RPMI7951 (cell line): ENCODE results near the gene FRG1. TPM values are rescaled to one million over a fixed set of nuclear protein-coding genes. Genes with fewer than 3 reads are reported as not detected.
A peak's percentile ranks its signal among the peaks of the same experiment; 100 is the strongest.
"Not testable (repeated sequence)": the region's sequence is repeated elsewhere in the genome, so short reads cannot be mapped to it uniquely, and the experiment has no call there.

Source experiments
- DNase-seq: peaks from one replicate; pipeline ENCODE4 v3.0.0-alpha.2; 2012; ENCODE audit warnings: low read depth
- total RNA-seq: library from RNA; depleted of rRNA; stranded (reverse); fragments of >200 nt; shearing (Covaris generic); gene quantifications from 2 replicates; pipeline ENCODE4 v1.2.3, GENCODE V29; 2014; rRNA removed

Gene FRG1
- total RNA-seq = 45.2 and 58.4 TPM in 2 replicates

DNA sequence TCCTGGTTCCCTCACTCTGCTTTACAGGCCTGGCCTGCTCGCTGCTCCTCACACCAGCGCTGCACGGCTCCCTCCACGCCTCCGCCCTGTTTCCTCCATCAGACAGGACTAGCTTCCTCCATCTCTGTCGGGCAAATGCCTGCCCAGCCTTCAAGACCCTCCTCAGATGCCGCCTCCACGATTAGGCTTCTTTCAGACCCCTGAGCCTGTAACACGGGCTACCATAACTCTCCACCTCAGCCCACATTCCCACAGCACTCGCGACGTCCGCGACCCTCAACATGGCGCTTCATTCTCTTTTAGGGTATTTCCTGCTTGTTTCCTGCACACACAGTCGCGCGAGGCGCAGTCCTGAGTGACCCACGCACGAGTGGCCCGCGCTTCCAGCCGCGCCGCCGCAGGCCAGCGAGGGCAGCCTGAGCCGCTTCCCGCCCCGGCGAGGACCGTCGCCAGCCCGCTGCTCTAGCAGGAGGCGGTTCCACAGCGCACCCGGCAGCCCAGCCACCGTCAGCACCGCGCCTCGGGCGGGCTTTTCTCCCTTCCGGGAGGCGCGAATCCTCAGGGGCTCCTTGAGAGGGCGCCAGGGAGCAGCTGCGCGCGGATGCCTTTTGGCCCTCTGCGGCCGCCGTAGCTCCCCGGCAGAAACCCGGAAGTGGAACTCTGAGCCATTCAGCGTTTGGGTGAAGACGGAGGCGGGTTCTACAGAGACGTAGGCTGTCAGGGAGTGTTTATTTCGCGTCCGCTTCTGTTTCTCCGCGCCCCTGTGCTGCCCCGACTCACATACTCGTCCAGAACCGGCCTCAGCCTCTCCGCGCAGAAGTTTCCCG, at the start of gene FRG1:
TSS of gene FRG1 (plus strand) at position 695 of the 827 bp plus-strand sequence. CDS start 138 bp downstream, outside the sequence.
- peak; percentile 92 for DNase-seq

DNA sequence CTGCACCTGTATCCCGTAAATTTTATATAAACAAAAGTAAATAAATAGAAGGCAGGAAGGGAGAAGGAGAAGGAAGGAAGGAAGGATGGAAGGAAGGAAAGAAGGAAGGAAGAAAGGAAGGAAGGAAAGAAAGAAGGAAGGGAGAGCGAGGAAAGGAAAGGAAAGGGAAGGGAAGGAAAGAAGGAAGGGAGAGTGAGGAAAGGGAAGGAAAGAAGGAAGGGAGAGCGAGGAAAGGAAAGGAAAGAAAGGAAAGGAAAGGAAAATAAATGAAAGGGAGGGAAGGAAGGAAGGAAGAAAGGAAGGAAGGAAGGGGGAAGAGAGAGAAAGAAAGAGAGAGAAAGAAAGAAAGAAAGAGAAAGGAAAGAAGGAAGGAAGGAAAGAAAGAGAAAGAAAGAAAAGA, 43.0 kb upstream of the FRG1 start:
- DNase-seq = no peak

DNA sequence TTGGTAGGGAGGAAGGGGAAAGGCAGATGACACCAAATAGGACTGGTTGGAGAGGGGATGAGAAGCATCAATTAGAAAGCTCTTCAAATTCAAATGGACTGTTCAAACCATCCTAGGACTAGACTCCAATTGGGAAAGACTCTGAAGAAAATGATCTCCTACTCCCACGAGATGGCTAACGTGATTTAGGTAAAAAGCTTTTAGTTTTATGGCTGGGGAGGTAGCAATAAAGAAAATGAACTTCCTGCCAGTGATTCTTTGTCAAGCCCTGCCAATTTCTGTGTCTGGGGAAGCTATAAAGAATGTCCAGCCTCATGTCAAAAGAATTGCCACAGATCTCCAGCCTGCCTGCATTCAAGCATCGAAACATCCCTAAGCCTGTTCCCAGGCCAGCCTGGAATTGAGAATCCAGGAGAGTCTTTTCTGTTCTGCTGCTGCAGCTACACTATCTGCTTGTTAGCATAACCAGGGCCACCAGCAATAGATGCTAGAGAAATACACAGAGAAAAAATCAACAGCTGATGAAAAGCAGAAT, 41.1 kb upstream of the FRG1 start:
- DNase-seq = not testable (repeated sequence)

DNA sequence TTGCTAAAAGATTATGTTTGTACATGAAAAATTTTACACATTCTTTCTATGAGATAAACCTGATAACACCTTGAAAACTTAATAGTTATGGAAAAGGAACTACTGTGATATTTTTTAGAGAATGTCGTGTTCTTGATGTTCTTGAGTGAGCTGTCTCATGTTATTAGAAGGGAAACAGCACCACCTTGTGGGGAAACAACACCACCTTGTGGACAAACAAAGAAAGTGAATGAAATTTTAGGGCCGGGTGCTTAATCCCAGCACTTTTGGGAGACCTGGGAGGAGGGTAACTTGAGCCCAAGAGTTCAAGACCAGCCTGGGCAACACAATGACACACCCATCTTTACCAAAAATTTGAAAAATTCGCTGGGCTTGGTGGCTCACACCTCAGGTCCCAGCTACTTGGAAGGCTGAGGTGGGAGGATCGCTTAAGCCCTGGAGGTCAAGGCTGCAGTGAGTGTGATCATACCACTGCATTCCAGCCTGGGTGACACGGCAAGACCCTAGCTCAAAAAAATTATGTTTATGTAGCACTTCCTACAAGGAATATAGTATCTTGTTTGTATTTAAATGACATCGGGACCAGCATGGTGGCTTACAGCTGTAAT, 36.1 kb upstream of the FRG1 start:
- peak; percentile 60 for DNase-seq

GRCh38 chr4:189912170-189912569, 28.5 kb upstream of the FRG1 start:
- no peak for DNase-seq

GRCh38 chr4:189917161-189917891, 23.3 kb upstream of the FRG1 start:
- no peak for DNase-seq

GRCh38 chr4:189921058-189921457, 19.6 kb upstream of the FRG1 start:
- no peak for DNase-seq

DNA sequence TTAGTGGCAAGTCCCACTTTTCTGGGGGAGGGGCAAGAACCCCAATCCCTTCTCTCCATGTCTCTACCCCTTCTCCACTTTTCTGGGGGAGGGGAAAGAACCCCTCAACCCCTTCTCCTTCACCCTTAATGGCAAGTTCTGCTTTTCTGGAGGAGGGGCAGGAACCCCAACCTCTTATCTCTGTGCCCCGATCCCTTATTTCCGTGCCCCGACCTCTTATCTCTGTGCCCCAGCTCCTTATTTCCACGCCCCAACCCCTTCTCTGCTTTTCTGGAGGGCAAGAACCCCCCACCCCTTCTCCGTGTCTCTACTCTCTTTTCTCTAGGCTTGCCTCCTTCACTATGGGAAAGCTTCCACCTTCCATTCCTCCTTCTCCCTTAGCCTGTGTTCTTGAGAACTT, 13.9 kb upstream of the FRG1 start:
- DNase-seq = not testable (repeated sequence)

DNA sequence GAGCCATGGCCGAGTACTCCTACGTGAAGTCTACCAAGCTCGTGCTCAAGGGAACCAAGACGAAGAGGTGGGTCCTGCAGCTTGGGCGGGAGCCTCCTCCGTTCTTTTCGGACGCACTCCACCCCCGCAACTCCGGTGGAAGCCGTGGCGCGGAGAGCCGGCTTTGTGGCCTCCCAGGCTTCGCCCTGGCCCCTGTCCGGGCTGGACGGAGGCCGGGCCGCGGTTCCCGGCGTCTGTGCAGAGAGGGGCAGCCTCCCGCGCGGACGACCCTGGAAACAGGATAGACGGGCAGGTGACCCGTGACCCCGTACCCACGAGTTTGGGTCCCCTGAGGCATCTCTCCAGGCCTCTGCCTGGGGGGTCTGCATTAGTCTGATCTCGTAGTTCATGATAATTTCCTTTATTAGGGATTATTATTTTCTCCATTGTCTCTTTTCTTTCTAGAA, 356 bp downstream of the FRG1 start:
- DNase-seq = no peak

DNA sequence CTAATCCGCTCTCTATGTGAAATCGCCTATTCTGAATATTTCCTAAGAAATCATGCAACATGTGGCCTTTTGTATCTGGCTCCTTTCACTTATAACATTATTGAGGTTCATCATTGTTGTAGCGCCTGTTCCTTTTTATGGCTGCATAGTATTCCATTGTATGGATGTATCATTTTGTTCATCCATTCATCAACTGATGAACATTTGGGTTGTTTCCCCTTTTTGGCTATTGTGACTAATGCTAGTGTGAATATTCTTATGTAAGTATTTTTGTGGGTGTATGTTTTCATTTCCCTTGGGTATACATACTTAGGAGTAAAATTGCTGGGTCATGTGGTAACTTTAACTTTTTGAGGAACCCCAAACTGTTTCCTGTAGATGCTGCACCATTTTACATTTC, 1.7 kb downstream of the FRG1 start:
- DNase-seq = not testable (repeated sequence)

DNA sequence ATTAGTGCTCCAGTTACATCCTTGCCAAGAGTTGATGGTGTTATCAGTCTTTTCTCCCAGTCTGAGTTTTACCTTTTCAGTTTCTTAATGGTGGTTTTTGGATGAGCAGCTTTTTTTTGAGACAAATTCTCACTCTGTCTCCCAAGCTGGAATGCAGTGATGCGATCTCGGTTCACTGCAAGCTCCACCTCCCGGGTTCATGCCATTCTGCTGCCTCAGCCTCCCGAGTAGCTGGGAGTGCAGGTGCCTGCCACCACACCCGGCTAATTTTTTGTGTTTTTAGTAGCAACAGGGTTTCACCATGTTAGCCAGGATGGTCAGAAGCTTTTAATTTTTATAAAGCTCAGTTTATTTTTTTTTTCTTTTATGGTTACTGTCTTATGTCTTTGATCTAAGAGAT, 3.4 kb downstream of the FRG1 start:
- DNase-seq = not testable (repeated sequence)

DNA sequence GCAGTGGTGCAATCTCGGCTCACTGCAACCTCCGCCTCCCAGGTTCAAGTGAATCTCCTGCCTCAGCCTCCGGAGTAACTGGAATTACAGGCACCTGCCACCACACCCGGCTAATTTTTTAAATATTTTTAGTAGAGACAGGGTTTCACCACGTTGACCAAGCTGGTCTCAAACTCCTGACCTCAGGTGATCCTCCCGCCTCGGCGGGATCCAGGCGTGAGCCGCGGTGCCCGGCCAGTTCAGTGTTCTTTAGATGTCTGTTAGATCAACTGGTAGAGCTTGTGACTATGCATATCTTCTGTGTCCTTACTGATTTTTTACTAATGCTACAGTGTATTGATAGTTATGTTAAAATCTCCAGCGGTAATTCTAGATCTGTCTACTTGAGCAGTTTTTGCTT, 6.2 kb downstream of the FRG1 start:
- not testable (repeated sequence) for DNase-seq

GRCh38 chr4:189948486-189948885, 7.8 kb downstream of the FRG1 start:
- DNase-seq = not testable (repeated sequence)

- DNase-seq = not testable (repeated sequence)
Measured at GRCh38 chr4:189969291-189969690, 28.6 kb downstream of the FRG1 start.

- DNase-seq = no peak
Measured at GRCh38 chr4:189973646-189974045, 33.0 kb downstream of the FRG1 start.

DNA sequence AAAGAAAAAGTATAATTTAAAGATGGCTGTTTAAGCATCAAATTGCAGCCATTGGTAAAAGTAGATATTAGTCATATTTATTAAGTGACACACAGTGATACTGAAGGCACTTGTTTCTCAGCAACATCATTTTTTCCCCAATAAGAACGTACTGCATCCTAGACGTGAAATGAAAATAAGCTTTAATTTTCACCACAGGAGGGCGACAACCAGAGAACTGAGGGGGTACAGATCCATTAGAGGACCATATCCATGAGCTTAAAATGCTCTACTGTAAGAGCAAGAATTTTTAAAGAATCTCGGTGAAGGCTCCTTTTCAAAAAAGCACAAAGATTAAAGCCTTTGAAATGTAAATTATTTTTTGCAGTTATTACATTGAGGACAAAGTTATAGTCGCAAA, 33.4 kb downstream of the FRG1 start:
- DNase-seq = no peak

GRCh38 chr4:189979196-189980047, 38.8 kb downstream of the FRG1 start:
- DNase-seq = no peak

- DNase-seq = not testable (repeated sequence)
Measured at GRCh38 chr4:189980292-189980691, 39.6 kb downstream of the FRG1 start.

DNA sequence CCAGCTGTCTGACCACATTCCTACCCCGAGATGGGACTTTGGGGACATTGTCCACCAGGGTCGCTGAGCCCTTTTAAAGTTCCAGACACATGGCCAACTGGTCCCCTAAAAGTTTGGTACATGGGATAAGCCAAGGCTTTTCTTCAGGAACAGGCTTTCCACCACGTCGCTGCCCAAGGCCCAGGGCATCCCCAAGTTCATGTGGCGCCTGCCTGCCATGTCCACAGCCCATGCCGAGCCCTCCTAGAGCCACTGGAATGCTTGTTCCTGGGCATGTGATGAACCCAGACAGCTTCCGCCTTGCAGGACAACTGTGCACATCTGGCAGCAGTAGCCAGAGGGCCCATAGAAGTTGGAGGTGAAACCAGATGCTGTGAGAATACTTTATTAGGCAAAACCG, 41.3 kb downstream of the FRG1 start:
- no peak for DNase-seq

- DNase-seq = not testable (repeated sequence)
Measured at GRCh38 chr4:189983916-189984526, 43.3 kb downstream of the FRG1 start.

- DNase-seq = not testable (repeated sequence)
Measured at GRCh38 chr4:189984661-189985060, 44.0 kb downstream of the FRG1 start.
